Measurements from ENCODE around the gene FSTL3. TPM values are rescaled to one million over a fixed set of nuclear protein-coding genes. Genes with fewer than 3 reads are reported as not detected.

FSTL3 gene
- total RNA-seq, 1 experiment from 2014 or later = 6.0 TPM

DNA sequence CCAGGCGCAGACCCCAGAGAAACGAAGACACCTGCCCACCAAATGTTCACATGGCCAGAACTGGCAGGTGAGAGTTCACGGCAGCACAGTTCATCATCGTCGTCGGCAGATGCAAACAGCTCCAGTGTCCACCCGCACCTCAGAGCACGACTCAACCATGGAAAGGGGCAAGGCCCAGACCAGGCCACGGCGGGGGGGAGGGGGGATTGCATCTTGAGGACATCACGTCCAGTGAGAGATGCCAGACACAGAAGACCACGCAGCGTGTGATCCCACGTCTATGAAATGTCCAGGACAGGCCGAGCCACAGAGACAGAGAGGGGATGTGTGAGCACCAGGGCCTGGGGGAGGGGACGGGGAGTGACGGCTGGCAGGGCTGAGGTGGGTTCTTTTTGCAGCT is 20.5 kb upstream of the FSTL3 start:
- Histone ChIP-seq H3K36me3 (ENCODE audit: insufficient read depth, low read length, poor library complexity, severe bottlenecking) (peaks cover 39% of the 10 kb centered on the region), H3K27ac (ENCODE audit: low read depth, low read length, poor library complexity, severe bottlenecking) (no peak overlapping the region), H3K27me3 (replicated peaks; ENCODE audit: insufficient read depth, low read depth, low read length, poor library complexity) (no peaks in the 10 kb centered on the region), H3K9me3 (ENCODE audit: low read depth, low read length, poor library complexity, severe bottlenecking) (no peaks in the 10 kb centered on the region), H3K4me3 (ENCODE audit: low read depth, low read length, poor library complexity, severe bottlenecking) (no peak overlapping the region), H3K4me1 (ENCODE audit: insufficient read depth, low read length, poor library complexity, severe bottlenecking) (peaks cover under 1% of the 10 kb centered on the region)
- TF ChIP-seq, protein P1, sequence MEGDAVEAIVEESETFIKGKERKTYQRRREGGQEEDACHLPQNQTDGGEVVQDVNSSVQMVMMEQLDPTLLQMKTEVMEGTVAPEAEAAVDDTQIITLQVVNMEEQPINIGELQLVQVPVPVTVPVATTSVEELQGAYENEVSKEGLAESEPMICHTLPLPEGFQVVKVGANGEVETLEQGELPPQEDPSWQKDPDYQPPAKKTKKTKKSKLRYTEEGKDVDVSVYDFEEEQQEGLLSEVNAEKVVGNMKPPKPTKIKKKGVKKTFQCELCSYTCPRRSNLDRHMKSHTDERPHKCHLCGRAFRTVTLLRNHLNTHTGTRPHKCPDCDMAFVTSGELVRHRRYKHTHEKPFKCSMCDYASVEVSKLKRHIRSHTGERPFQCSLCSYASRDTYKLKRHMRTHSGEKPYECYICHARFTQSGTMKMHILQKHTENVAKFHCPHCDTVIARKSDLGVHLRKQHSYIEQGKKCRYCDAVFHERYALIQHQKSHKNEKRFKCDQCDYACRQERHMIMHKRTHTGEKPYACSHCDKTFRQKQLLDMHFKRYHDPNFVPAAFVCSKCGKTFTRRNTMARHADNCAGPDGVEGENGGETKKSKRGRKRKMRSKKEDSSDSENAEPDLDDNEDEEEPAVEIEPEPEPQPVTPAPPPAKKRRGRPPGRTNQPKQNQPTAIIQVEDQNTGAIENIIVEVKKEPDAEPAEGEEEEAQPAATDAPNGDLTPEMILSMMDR (conservative IDR thresholded peaks at IDR 0.05; ENCODE audit: low read depth, low read length) = no peak
- TF ChIP-seq EZH2 (IDR thresholded peaks at IDR 0.05; ENCODE audit: borderline replicate concordance, low read depth, low read length, poor library complexity, severe bottlenecking) = no peak
- ChIA-PET POLR2A (ENCODE audit: low non-redundant PET) (no interaction called here), CTCF (interaction anchor here (0.5 kb wide), 1 partner anchor 208 kb away, joined by 3 read pairs; no protein-coding TSS in a partner anchor)
- DNase-seq (ENCODE audit: low spot score) = no peak
- no TSS peak for BruUV-seq (replicated peaks)
- intact Hi-C loops (cut with micrococcal nuclease; ENCODE audit: unreplicated experiment) = no loop called here

DNA sequence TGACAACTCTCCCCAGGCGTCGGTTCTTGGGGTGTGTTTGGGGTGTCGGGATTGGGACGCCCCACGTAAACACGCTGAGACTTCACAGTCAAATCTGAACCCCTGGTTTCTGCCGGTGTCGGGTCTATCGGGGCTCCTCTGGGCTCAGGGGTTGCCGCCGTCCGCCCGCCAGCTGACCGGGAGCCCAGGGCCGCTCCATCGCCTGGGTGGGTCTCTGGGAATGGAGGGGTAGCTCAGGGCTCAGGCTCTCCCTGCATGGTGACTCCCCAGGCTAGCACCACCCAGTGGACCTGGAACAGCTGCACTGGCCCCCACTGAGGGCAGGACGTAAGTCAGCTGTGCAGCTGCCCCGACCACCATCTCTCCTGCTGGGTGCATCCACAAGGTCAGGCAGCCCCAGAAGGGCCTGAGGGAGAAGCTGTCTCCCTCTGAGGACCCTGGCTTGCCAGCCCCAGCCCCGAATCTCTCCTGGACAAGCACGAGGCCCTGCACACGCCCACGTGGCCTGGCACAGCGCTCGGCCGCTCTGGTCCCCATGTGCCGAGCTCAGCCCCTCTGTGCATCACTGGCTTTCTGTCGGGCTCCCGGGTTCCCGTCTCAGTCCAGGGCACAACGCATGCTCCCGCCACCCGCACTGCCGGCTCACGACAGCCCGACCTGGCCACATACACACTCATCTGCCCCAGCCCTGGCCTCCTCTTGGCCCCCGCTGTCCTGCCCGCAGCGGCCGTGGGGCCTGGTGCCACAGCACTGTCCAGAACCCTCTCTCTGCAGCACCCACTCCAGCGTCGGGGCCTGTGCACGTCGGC is 19.2 kb upstream of the FSTL3 start:
- TF ChIP-seq EZH2 (IDR thresholded peaks at IDR 0.05; ENCODE audit: borderline replicate concordance, low read depth, low read length, poor library complexity, severe bottlenecking) = no peak
- TF ChIP-seq, protein P1 (conservative IDR thresholded peaks at IDR 0.05; ENCODE audit: low read depth, low read length) = no peak
- no peaks in the 10 kb centered on the region for H3K27me3 ChIP-seq (replicated peaks; ENCODE audit: insufficient read depth, low read depth, low read length, poor library complexity)
- H3K4me1 ChIP-seq (ENCODE audit: insufficient read depth, low read length, poor library complexity, severe bottlenecking) = peaks cover 7% of the 10 kb centered on the region
- BruUV-seq (replicated peaks) = no TSS peak
- intact Hi-C loops (cut with micrococcal nuclease; ENCODE audit: unreplicated experiment) = no loop called here
- no peaks in the 10 kb centered on the region for H3K9me3 ChIP-seq (ENCODE audit: low read depth, low read length, poor library complexity, severe bottlenecking)
- no peak overlapping the region for H3K4me3 ChIP-seq (ENCODE audit: low read depth, low read length, poor library complexity, severe bottlenecking)
- ChIA-PET POLR2A (ENCODE audit: low non-redundant PET) (interaction anchor here (0.9 kb wide), 1 partner anchor 15 kb away, joined by 4 read pairs; no protein-coding TSS in a partner anchor), CTCF (no interaction called here)
- DNase-seq (ENCODE audit: low spot score) = no peak
- no peak overlapping the region for H3K27ac ChIP-seq (ENCODE audit: low read depth, low read length, poor library complexity, severe bottlenecking)
- peaks cover 27% of the 10 kb centered on the region for H3K36me3 ChIP-seq (ENCODE audit: insufficient read depth, low read length, poor library complexity, severe bottlenecking)

DNA sequence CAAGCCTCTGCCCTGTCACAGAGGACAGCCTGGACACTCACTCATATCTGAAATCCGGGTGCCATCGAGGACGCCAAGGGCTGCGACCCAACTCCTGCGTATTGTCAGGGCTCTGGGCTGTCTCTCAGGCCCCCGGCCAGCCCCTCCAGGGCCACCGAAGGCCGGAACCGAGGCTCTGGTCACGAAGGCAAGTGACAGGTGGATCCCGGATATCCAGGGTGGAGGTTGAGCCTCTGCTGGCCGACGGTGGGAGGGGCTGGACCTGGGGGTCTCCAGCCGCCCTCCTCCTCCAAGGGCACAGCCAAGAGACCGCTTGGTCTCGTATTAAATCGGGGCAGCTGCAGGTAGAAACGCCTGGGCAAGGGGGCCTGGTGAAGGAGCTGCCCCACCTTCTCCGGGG is 18.6 kb upstream of the FSTL3 start:
- ChIA-PET CTCF (no interaction called here), POLR2A (ENCODE audit: low non-redundant PET) (no interaction called here)
- TF ChIP-seq, protein P1 (conservative IDR thresholded peaks at IDR 0.05; ENCODE audit: low read depth, low read length) = no peak
- TF ChIP-seq EZH2 (IDR thresholded peaks at IDR 0.05; ENCODE audit: borderline replicate concordance, low read depth, low read length, poor library complexity, severe bottlenecking) = no peak

More for the DNA sequence above, 18.6 kb upstream of the FSTL3 start:
- no peaks in the 10 kb centered on the region for H3K27me3 ChIP-seq (replicated peaks; ENCODE audit: insufficient read depth, low read depth, low read length, poor library complexity)
- intact Hi-C loops (cut with micrococcal nuclease; ENCODE audit: unreplicated experiment) = no loop called here
- DNase-seq (ENCODE audit: low spot score) = no peak
- no peak overlapping the region for H3K27ac ChIP-seq (ENCODE audit: low read depth, low read length, poor library complexity, severe bottlenecking)
- H3K4me3 ChIP-seq (ENCODE audit: low read depth, low read length, poor library complexity, severe bottlenecking) = no peak overlapping the region
- peaks cover 20% of the 10 kb centered on the region for H3K36me3 ChIP-seq (ENCODE audit: insufficient read depth, low read length, poor library complexity, severe bottlenecking)
- no TSS peak for BruUV-seq (replicated peaks)
- H3K4me1 ChIP-seq (ENCODE audit: insufficient read depth, low read length, poor library complexity, severe bottlenecking) = peaks cover 7% of the 10 kb centered on the region
- H3K9me3 ChIP-seq (ENCODE audit: low read depth, low read length, poor library complexity, severe bottlenecking) = no peaks in the 10 kb centered on the region

Measured in A673 (cell line).